Fibroblast of mammary gland (primary cell): ENCODE data around the gene SPIRE1.

Experiments used
- DNase-seq: peaks from one replicate; pipeline ENCODE4 v3.0.0-alpha.2; 2010; ENCODE audit warnings: low read depth
- H3K4me3 ChIP-seq: 2 replicates; pipeline ENCODE4 v1.5.1; 2011; ENCODE audit warnings: low read depth, mild to moderate bottlenecking, low read length, moderate library complexity; ENCODE audit not compliant: control insufficient read depth
- CTCF ChIP-seq: conservative IDR thresholded peaks from 2 replicates; pipeline ENCODE4 v1.5.1; 2011; ENCODE audit warnings: low read depth, low read length, inconsistent platforms; ENCODE audit not compliant: control insufficient read depth, insufficient read depth

The SPIRE1 gene

GRCh38 chr18:12470382-12471075 lies 187.4 kb downstream of the SPIRE1 start:
- H3K4me3 ChIP-seq: no peak overlapping the region
- no peak for TF ChIP-seq CTCF
- DNase-seq: peak; percentile 14

GRCh38 chr18:12468445-12468844 lies 189.5 kb downstream of the SPIRE1 start:
- no peak for DNase-seq
- H3K4me3 ChIP-seq: no peak overlapping the region
- TF ChIP-seq CTCF: no peak

GRCh38 chr18:12464731-12465130 lies 193.2 kb downstream of the SPIRE1 start:
- DNase-seq: no peak
- TF ChIP-seq CTCF: no peak
- H3K4me3 ChIP-seq: no peak overlapping the region

- H3K4me3 ChIP-seq: no peak overlapping the region
- no peak for DNase-seq
- TF ChIP-seq CTCF: no peak
These were observed 194.7 kb downstream of the SPIRE1 start for GRCh38 chr18:12463191-12463590.

- no peak for DNase-seq
- H3K4me3 ChIP-seq: no peak overlapping the region
- TF ChIP-seq CTCF: no peak
These were observed 195.7 kb downstream of the SPIRE1 start for GRCh38 chr18:12462242-12462641.

- no peak for DNase-seq
- no peak for TF ChIP-seq CTCF
- no peak overlapping the region for H3K4me3 ChIP-seq
These were observed 196.6 kb downstream of the SPIRE1 start for GRCh38 chr18:12461326-12461725.

GRCh38 chr18:12460874-12461273 lies 197.0 kb downstream of the SPIRE1 start:
- peak; percentile 7 for DNase-seq

More at GRCh38 chr18:12460874-12461273, 197.0 kb downstream of the SPIRE1 start:
- H3K4me3 ChIP-seq: no peak overlapping the region
- no peak for TF ChIP-seq CTCF
